Neural progenitor cell (in vitro differentiated cells): ENCODE results near the gene OBSL1. TPM values are rescaled to one million over a fixed set of nuclear protein-coding genes. Genes with fewer than 3 reads are reported as not detected.

Experiments
- DNase-seq: peaks from one replicate; pipeline ENCODE4 v3.0.0-alpha.2; 2016; ENCODE audit warnings: low spot score
- H2AFZ ChIP-seq: fragments of 200-600 bp; sonication (generic); replicated peaks from 2 replicates; pipeline ENCODE4 v1.6.1; 2016; ENCODE audit warnings: antibody characterized with exemption
- H3F3A ChIP-seq: fragments of 200-600 bp; sonication (generic); 2 replicates; pipeline ENCODE4 v1.6.1; 2016; ENCODE audit warnings: antibody characterized with exemption, low read depth
- H3K27ac ChIP-seq: fragments of 200-600 bp; sonication (generic); 2 replicates; pipeline ENCODE4 v1.5.1; 2016; ENCODE audit warnings: mild to moderate bottlenecking
- H3K27me3 ChIP-seq: fragments of 200-600 bp; sonication (generic); 2 replicates; pipeline ENCODE4 v1.6.1; 2016; ENCODE audit warnings: mild to moderate bottlenecking, moderate library complexity
- H3K36me3 ChIP-seq: fragments of 200-600 bp; sonication (generic); 2 replicates; pipeline ENCODE4 v1.5.1; 2016
- H3K4me1 ChIP-seq: fragments of 200-600 bp; sonication (generic); 2 replicates; pipeline ENCODE4 v1.6.1; 2016; ENCODE audit warnings: mixed run types
- H3K4me2 ChIP-seq: fragments of 200-600 bp; sonication (generic); 2 replicates; pipeline ENCODE4 v1.6.1; 2016
- H3K4me3 ChIP-seq: fragments of 200-600 bp; sonication (generic); 2 replicates; pipeline ENCODE4 v1.5.1; 2016
- H3K79me2 ChIP-seq: fragments of 200-600 bp; sonication (generic); 2 replicates; pipeline ENCODE4 v1.6.1; 2016; ENCODE audit warnings: low read depth
- H3K9ac ChIP-seq: fragments of 200-600 bp; sonication (generic); 2 replicates; pipeline ENCODE4 v1.6.1; 2016
- H3K9me3 ChIP-seq: fragments of 200-600 bp; sonication (generic); 2 replicates; pipeline ENCODE4 v1.5.1; 2016; ENCODE audit warnings: low read depth
- H4K20me1 ChIP-seq: fragments of 200-600 bp; sonication (generic); 2 replicates; pipeline ENCODE4 v1.6.1; 2016; ENCODE audit warnings: low read depth
- H3K27ac Mint-ChIP-seq: 3 replicates; pipeline ENCODE4 v1.8.0; 2021; ENCODE audit warnings: mixed read lengths
- H3K27me3 Mint-ChIP-seq: 2 replicates; pipeline ENCODE4 v1.8.0; 2022; ENCODE audit warnings: low read depth, mild to moderate bottlenecking, inconsistent platforms, moderate library complexity, mixed read lengths; ENCODE audit not compliant: insufficient read depth
- H3K36me3 Mint-ChIP-seq: 3 replicates; pipeline ENCODE4 v1.8.0; 2021; ENCODE audit warnings: mixed read lengths
- H3K4me1 Mint-ChIP-seq: 3 replicates; pipeline ENCODE4 v1.8.0; 2021; ENCODE audit warnings: mixed read lengths
- H3K4me3 Mint-ChIP-seq: 3 replicates; pipeline ENCODE4 v1.8.0; 2021; ENCODE audit warnings: mild to moderate bottlenecking, moderate library complexity, mixed read lengths
- H3K9me3 Mint-ChIP-seq: 3 replicates; pipeline ENCODE4 v1.8.0; 2020; ENCODE audit warnings: mixed read lengths
- EZH2 ChIP-seq: fragments of 200-600 bp; sonication (generic); IDR thresholded peaks from 2 replicates; pipeline ENCODE4 v1.6.1; 2017; ENCODE audit warnings: antibody characterized with exemption, mild to moderate bottlenecking, moderate library complexity
- EZH2phosphoT487 ChIP-seq: fragments of 200-600 bp; sonication (generic); IDR thresholded peaks from 2 replicates; pipeline ENCODE4 v1.6.1; 2017; ENCODE audit warnings: antibody characterized with exemption
- total RNA-seq: library from RNA; depleted of rRNA; stranded (reverse); fragments of >200 nt; gene quantifications from 2 replicates; pipeline ENCODE4 v1.2.3, GENCODE V29; 2015; ENCODE audit warnings: low replicate concordance
- TF ChIP-seq, protein P1 (sequence below): fragments of 200-600 bp; sonication (generic); IDR thresholded peaks from 2 replicates; pipeline ENCODE4 v1.5.1; 2017; ENCODE audit warnings: antibody characterized with exemption, mild to moderate bottlenecking

Gene OBSL1
- total RNA-seq, 1 donor from 2014 or later = 31.0 TPM

DNA sequence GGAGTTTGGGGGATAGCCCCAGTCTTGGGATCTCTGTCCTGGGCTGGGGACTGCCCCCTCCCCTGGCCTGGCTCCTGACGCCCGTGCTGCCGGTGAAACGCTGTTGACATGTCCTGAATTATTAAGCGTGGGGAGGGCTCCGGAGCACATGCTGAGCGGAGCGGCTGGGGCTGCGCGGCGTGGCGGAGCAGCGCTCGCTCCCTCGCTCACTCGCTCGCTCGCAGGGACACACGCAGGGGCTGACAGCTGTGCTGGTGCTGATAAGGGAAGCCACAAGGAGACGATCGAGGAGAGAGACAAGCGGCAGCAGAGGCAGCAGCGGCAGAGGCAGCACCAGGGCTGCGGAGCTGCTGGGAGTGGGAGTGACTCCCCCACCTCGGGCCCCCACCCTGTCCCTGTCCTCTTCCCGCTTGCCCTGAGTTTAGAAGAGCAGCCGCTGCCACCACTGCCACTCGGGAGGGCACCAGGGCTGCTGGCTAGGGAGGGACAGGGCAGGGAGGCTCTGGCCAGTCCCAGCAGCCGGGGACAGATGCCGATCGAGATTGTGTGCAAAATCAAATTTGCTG is 57.1 kb downstream of the OBSL1 start, which contains the start of gene ASIC4:
TSS of gene ASIC4 (plus strand) at position 287 of the 566 bp plus-strand sequence. CDS start at position 530, 243 bp downstream.
- H3K27me3 Mint-ChIP-seq = peaks cover 41% of the 10 kb centered on the region

DNA sequence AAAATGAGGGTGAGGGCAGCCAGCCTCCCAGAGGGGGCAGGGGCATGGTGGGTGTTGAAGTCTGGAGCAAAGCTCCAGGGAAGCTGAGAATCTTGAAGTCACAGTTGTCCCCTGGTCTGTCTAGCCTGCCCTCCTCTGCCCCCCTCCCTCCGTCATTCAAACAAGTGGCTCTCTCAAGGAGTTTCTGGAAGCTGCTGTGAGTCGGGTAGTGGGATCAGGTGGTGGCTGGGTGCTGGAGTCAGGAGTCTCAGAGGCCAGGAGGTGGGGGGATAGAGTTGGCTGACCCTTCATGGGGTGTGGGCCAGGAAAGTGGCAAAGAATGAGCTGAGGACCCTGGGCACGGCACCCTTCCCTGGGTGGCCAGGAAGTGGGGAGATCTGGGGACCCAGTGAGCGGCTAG is 57.6 kb downstream of the OBSL1 start:
- Histone ChIP-seq H3K4me1 (peaks cover 57% of the 10 kb centered on the region), H3K27ac (no peak overlapping the region)

More for the DNA sequence above, 57.1 kb downstream of the OBSL1 start, which contains the start of gene ASIC4:
- no peak within 1 kb of the TSS for H3K27ac ChIP-seq
- H4K20me1 ChIP-seq = no peaks in the 10 kb centered on the region
- H3K36me3 ChIP-seq = no peaks in the 10 kb centered on the region
- Mint-ChIP-seq H3K36me3 (no peaks in the 10 kb centered on the region), H3K9me3 (no peaks in the 10 kb centered on the region), H3K4me1 (peaks cover 65% of the 10 kb centered on the region), H3K27ac (peak within 1 kb of the TSS; percentile 83), H3K4me3 (peak within 1 kb of the TSS; percentile 81)
- H3K4me2 ChIP-seq = peak within 1 kb of the TSS; percentile 80
- peaks cover 53% of the 10 kb centered on the region for H3K4me1 ChIP-seq
- H3K9ac ChIP-seq = no peak within 1 kb of the TSS
- H2AFZ ChIP-seq = no peak within 1 kb of the TSS
- no peaks in the 10 kb centered on the region for H3K79me2 ChIP-seq
- DNase-seq = peak; percentile 67
- TF ChIP-seq, protein P1, sequence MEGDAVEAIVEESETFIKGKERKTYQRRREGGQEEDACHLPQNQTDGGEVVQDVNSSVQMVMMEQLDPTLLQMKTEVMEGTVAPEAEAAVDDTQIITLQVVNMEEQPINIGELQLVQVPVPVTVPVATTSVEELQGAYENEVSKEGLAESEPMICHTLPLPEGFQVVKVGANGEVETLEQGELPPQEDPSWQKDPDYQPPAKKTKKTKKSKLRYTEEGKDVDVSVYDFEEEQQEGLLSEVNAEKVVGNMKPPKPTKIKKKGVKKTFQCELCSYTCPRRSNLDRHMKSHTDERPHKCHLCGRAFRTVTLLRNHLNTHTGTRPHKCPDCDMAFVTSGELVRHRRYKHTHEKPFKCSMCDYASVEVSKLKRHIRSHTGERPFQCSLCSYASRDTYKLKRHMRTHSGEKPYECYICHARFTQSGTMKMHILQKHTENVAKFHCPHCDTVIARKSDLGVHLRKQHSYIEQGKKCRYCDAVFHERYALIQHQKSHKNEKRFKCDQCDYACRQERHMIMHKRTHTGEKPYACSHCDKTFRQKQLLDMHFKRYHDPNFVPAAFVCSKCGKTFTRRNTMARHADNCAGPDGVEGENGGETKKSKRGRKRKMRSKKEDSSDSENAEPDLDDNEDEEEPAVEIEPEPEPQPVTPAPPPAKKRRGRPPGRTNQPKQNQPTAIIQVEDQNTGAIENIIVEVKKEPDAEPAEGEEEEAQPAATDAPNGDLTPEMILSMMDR = no peak
- TF ChIP-seq EZH2phosphoT487 (no peak), EZH2 (no peak)
- H3K27me3 ChIP-seq = peaks cover 44% of the 10 kb centered on the region
- peaks cover 31% of the 10 kb centered on the region for H3F3A ChIP-seq
- no peaks in the 10 kb centered on the region for H3K9me3 ChIP-seq
- H3K4me3 ChIP-seq = peak within 1 kb of the TSS; percentile 12

DNA sequence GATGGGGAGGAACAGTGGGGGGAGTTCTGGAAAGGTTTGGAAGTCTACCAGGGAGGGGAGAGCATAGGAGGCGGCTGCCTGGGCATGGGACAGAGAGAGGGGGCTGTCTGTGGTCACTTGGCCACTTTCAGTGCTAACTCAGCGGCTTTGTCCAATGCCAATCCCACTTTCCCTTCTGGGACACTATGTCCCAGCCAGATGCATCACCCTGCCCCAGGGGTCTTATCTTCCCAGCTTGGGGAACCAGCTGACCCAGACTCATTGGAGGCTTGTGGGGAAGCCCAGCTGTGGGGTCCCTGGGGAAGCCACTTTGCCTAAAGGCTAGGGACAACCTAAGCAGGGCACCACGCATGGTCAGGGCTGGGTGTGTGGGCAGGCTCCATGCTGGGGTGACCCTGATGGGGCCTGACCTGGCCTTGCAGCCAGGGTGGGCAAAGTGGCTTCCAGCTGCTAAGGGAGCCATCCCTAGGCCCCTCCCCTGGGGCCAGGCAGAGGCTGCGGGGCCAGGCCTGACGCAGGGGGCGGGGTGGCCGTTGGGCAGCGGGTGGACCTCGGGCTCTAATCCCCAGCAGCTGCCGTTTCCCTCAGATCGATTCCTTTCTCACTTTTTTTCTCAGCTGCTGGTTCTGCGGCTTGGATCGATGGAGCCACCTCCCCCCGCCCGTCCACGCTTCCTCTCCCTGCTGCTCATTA is 58.7 kb downstream of the OBSL1 start:
- no peaks in the 10 kb centered on the region for H3K36me3 ChIP-seq
- peak; percentile 85 for DNase-seq
- H3K4me2 ChIP-seq = peak overlapping the region; percentile 80
- H3K79me2 ChIP-seq = no peaks in the 10 kb centered on the region
- no peak overlapping the region for H2AFZ ChIP-seq
- H3F3A ChIP-seq = peaks cover 35% of the 10 kb centered on the region
- H3K4me1 ChIP-seq = peaks cover 65% of the 10 kb centered on the region
- no peak overlapping the region for H3K27ac ChIP-seq
- H3K4me1 Mint-ChIP-seq = peaks cover 65% of the 10 kb centered on the region
- H3K9me3 ChIP-seq = no peaks in the 10 kb centered on the region
- no peaks in the 10 kb centered on the region for H4K20me1 ChIP-seq
- peak overlapping the region; percentile 81 for H3K4me3 Mint-ChIP-seq
- peak overlapping the region; percentile 12 for H3K4me3 ChIP-seq
- H3K36me3 Mint-ChIP-seq = no peaks in the 10 kb centered on the region
- H3K9ac ChIP-seq = no peak overlapping the region
- no peak overlapping the region for H3K27ac Mint-ChIP-seq
- peaks cover 38% of the 10 kb centered on the region for H3K27me3 Mint-ChIP-seq
- H3K27me3 ChIP-seq = peaks cover 44% of the 10 kb centered on the region
- H3K9me3 Mint-ChIP-seq = no peaks in the 10 kb centered on the region
- TF ChIP-seq EZH2phosphoT487 (no peak), EZH2 (no peak)
- TF ChIP-seq, protein P1 = no peak

More for the DNA sequence above, 57.6 kb downstream of the OBSL1 start:
- Mint-ChIP-seq H3K27me3 (peaks cover 38% of the 10 kb centered on the region), H3K27ac (peak overlapping the region; percentile 83), H3K4me3 (peak overlapping the region; percentile 81), H3K36me3 (no peaks in the 10 kb centered on the region), H3K9me3 (no peaks in the 10 kb centered on the region), H3K4me1 (peaks cover 64% of the 10 kb centered on the region)
- no peaks in the 10 kb centered on the region for H4K20me1 ChIP-seq
- peaks cover 30% of the 10 kb centered on the region for H3F3A ChIP-seq
- no peak overlapping the region for H3K9ac ChIP-seq
- H3K9me3 ChIP-seq = no peaks in the 10 kb centered on the region
- H3K27me3 ChIP-seq = peaks cover 44% of the 10 kb centered on the region
- no peak for TF ChIP-seq EZH2phosphoT487
- TF ChIP-seq, protein P1 = no peak
- no peak for TF ChIP-seq EZH2
- no peak for DNase-seq
- peak overlapping the region; percentile 6 for H3K4me3 ChIP-seq
- no peaks in the 10 kb centered on the region for H3K79me2 ChIP-seq
- peak overlapping the region; percentile 80 for H3K4me2 ChIP-seq
- H3K36me3 ChIP-seq = no peaks in the 10 kb centered on the region
- no peak overlapping the region for H2AFZ ChIP-seq
